ENCODE results near the gene BMERB1.

The BMERB1 gene

DNA sequence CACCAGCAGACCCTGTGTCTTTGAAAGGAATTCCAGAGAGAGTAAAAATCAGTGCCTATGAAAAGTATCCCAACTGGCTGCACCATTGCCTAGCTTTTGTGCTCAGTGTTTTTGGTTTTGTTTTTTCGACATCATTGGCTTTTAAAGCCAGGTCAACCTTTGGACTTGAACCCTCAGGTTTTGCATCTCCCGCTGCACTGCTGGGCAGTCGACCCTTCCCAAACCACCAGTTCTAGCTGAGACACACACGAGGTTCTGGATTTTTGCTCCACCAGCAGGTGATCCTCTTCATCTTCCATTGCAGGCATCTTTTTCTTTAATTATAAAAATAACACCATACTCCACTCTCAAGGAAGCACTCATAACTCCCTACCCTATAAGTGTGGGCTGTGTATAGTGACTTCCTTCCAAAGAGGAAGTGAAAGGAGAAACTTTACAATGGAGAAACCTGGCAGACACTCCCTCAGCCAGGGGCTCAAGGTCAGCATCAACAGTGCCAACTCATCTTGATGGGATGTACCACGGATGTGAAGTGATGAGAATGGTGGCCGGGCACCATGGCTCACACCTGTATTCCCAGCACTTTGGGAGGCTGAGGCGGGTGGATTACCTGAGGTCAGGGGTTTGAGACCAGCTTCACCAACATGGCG, 57.8 kb downstream of the BMERB1 start:
- ChIA-PET POLR2A (interaction anchor here (0.6 kb wide), 1 partner anchor 22 kb away, joined by 3 read pairs; no protein-coding TSS in a partner anchor), CTCF (interaction anchor here (0.7 to 1.0 kb wide), 2 partner anchors 13 to 64 kb away, joined by 3 read pairs; no protein-coding TSS in a partner anchor)
- no peak overlapping the region for H3K4me3 ChIP-seq (ENCODE audit: low read depth, low read length)
- no peak for DNase-seq (ENCODE audit: low read depth, low spot score)
- TF ChIP-seq, protein P1, sequence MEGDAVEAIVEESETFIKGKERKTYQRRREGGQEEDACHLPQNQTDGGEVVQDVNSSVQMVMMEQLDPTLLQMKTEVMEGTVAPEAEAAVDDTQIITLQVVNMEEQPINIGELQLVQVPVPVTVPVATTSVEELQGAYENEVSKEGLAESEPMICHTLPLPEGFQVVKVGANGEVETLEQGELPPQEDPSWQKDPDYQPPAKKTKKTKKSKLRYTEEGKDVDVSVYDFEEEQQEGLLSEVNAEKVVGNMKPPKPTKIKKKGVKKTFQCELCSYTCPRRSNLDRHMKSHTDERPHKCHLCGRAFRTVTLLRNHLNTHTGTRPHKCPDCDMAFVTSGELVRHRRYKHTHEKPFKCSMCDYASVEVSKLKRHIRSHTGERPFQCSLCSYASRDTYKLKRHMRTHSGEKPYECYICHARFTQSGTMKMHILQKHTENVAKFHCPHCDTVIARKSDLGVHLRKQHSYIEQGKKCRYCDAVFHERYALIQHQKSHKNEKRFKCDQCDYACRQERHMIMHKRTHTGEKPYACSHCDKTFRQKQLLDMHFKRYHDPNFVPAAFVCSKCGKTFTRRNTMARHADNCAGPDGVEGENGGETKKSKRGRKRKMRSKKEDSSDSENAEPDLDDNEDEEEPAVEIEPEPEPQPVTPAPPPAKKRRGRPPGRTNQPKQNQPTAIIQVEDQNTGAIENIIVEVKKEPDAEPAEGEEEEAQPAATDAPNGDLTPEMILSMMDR (IDR thresholded peaks at IDR 0.05; ENCODE audit: insufficient read depth, low read length, missing control alignments), result no peak

DNA sequence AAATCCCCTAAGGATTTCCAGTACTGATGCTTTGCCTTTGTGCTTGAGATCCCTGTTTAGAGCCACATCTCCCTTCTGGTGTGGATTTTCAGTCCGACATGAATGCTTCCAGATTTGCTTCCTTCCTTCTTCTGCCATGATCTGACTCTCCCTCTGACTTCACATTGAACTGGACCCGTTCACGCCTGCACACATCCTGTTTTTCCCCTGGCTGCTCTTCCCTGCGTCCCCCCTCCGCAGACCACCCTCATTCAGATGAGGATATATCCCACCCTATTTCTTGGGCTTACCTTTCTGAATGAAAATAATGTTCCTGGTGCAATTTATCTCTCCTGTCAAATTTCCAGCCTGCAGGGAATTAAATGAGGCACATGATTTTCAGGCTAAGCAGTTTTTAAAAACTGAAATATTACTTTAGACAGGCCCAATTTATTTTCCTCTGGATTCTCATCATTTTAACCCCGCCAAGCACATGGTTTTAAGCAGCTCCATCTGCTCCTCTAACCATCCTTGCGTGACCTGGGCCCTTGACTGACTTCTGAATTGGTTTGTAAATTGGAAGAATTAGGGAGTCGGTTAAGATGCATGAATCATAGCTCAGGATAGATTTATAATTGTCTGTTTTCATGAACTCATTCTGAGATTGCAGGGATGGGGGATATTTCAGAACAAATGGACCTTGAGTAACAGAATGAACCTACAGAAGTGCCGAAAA, 59.2 kb downstream of the BMERB1 start:
- DNase-seq (ENCODE audit: low read depth, low spot score), result no peak

DNA sequence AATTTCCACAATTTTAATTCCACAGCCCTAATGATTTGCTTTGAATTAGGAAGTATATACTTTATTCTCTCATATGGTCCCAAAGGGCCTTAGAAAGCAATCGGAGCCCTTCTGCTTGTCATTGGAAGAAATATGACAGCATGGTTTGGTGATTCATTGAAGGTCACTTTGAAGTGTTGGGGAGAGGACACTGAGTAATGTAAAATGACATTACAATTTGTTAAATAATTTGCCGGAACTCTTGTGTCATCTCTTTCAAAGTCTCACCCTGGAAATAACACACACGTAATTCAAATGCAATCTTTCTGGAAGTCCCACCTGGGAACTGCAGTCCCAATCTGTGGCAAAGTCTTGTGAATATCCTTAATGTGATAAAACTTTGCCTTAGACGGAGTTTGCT, 59.8 kb downstream of the BMERB1 start:
- no peak for DNase-seq (ENCODE audit: low read depth, low spot score)
- TF ChIP-seq, protein P1 (IDR thresholded peaks at IDR 0.05; ENCODE audit: insufficient read depth, low read length, missing control alignments), result no peak
- CTCF ChIA-PET, result no interaction called here
- POLR2A ChIA-PET, result no interaction called here
- no peak overlapping the region for H3K4me3 ChIP-seq (ENCODE audit: low read depth, low read length)

More for the DNA sequence above, 59.2 kb downstream of the BMERB1 start:
- POLR2A ChIA-PET, result no interaction called here
- CTCF ChIA-PET, result no interaction called here
- TF ChIP-seq, protein P1 (IDR thresholded peaks at IDR 0.05; ENCODE audit: insufficient read depth, low read length, missing control alignments), result no peak
- H3K4me3 ChIP-seq (ENCODE audit: low read depth, low read length), result no peak overlapping the region

DNA sequence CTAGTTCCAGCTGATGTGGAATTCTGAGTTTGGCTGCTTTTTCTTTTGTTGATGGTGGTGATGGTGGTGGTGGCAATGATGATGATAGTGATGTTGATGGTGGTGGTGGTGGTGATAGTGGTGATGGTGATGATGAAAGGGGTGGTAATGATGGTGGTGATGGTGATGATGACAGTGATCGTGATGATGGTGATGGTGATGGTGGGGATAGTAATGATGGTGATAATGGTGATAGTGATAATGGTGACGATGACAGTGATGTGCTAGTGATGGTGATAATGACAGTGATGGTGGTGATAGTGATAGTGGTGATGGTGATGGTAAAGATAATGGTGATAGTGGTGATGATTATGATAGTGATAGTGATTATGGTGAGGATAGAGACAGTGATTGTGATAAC, 61.5 kb downstream of the BMERB1 start:
- DNase-seq (ENCODE audit: low read depth, low spot score), result no peak
- H3K4me3 ChIP-seq (ENCODE audit: low read depth, low read length), result no peak overlapping the region
- CTCF ChIA-PET, result interaction anchor here (0.8 kb wide), 1 partner anchor 226 kb away, joined by 3 read pairs; no protein-coding TSS in a partner anchor
- TF ChIP-seq, protein P1 (IDR thresholded peaks at IDR 0.05; ENCODE audit: insufficient read depth, low read length, missing control alignments), result no peak
- POLR2A ChIA-PET, result no interaction called here

DNA sequence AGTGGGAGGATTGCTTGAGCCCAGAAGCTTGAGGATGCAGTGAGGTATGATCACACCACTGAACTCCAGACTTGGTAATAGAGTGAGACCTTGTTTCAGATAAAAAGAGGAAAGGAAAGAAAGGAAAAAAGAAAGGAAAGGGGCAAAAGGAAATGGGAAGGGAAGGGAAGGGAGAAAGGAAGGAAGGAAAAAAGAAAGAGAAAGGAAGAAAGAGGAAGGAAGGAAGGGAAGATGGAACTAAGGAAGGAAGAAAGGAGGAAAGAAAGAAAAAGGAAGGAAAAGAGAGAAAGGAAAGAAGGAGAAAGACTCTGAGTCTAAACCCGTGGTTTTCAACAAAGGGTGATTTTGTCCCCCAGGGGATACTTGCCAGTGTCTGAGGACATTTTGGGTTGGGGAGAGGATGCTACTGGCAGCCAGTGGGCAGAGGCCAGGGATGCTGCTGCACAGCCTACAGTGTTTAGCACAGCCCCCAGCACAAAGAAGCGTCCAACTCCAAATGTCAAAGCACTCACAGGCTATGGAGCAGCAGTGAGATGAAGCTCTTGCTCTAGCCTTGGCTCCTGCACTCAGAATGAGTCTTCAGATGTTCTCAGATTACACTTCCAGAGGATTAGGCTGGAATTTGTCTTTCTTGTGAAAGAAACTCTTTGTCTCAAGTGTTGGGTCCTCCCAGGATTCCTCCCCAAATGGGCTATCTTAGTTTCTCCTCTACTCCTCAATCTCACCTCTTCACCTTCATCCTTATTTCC, 64.2 kb downstream of the BMERB1 start:
- ChIA-PET POLR2A (interaction anchor here (1.6 kb wide), 1 partner anchor 9 kb away, joined by 8 read pairs; no protein-coding TSS in a partner anchor), CTCF (no interaction called here)
- TF ChIP-seq, protein P1 (IDR thresholded peaks at IDR 0.05; ENCODE audit: insufficient read depth, low read length, missing control alignments), result no peak
- no peak for DNase-seq (ENCODE audit: low read depth, low spot score)
- no peak overlapping the region for H3K4me3 ChIP-seq (ENCODE audit: low read depth, low read length)
